NCI-H774 (cell line): Measurements from ENCODE around the gene DENND1B.
"Not testable (repeated sequence)": the region's sequence is repeated elsewhere in the genome, so short reads cannot be mapped to it uniquely, and the experiment has no call there.

Experiments
- DNase-seq: peaks from one replicate; lab custom pipeline; 2025; lab: John Stamatoyannopoulos, UW

The DENND1B gene

DNA sequence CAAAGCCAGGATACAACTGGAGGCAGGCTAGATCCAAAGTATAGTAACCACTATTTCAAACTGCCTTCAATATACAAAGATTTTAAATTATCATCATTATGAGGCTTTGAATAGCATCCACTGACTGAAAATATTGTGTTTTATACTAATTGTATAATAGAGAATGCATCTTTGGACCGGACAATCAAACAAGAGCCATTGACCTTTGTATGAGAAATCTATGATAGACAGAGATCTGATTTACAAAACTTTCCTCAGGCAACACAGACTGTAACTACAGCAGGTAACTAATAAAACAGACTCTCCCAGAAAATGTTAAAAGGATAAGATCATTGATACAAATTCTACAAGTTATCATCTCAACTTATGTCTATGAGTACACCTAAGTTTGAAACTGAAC lies 152.9 kb downstream of the DENND1B start:
- DNase-seq = no peak

DNA sequence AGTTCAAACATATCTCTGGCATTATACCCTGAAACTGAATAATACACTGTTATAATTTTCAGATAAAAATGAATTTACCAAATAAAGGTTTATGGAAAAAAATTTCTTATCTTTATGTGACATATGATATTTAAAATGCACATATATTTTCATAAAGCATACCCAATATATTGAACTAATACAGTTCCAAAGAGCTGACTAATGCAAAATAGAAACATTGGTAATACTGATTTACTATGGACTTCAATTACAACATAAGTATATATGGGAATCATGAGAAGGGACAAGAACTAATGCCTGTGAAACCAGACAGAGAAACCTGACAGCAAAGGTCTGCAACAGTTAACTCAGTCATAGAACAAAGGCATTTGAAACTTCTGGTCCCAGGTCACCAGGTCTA lies 153.5 kb downstream of the DENND1B start:
- DNase-seq = no peak

DNA sequence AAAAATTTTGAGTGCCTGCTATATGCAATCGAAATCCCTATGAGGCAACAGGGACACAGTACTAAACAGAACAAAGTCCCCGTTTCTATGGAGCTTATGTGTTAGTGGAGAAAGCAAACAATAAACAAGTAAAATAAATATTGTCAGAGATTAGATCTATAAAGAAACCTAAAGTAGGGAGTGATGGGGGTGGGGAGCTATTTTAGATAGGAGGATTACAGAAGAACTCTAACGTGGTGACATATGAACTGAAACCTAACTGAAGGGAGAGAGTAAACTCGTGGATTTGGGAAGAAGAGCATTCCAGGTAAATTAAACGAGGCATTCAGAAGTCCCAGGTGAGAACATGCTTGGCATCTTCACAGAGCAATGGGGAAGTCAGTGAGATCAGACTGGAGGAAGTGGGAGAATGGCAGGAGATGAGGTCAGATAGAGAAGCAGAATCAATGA lies 154.5 kb downstream of the DENND1B start:
- peak; percentile 61 for DNase-seq

DNA sequence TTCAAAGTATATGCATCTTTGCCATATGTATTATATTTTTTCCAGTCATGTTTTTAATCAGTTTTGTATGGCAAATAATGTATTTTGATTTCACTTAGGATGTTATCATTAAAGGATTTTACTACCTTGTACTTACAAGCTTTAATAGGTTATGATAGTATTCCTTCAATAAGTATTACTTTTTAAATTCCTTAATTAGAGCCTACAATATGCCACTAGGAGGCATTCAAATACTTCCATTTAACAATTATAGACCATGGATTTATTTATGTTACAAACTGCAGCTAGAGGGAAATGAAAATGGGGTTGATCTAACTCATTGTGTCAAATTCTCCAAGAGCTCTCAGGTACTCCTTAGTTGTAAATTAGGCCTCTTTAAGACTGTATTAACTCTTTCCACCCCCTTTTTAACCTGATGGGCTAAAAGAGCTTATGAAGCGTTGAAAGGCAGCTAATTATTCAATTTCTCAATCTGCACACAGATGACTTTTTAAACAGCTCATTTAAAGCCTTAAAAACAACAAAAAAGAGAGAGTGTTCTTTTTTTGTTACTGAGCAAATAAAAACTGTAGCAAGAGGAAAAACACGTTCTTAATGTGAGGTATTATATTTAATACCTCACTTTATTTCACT lies 156.2 kb downstream of the DENND1B start:
- DNase-seq = peak; percentile 16

DNA sequence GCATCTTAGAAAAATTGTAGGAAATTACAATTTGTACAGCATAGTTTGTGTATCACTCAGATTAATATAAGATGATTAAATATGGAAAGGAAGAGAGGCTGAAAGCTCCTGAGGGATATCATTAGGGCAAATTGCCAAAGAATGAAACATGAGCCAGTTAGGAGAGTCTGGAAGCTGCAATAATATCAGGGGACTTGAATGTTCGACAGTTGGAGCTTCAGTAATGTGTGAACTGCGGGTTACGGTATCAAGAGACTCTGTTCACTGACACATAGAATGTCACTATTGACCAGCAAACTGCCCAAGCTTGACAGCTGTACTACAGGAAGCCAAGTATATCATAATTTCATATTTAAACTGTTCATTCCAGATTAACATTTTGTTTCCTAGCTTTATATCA lies 157.2 kb downstream of the DENND1B start:
- DNase-seq = no peak

DNA sequence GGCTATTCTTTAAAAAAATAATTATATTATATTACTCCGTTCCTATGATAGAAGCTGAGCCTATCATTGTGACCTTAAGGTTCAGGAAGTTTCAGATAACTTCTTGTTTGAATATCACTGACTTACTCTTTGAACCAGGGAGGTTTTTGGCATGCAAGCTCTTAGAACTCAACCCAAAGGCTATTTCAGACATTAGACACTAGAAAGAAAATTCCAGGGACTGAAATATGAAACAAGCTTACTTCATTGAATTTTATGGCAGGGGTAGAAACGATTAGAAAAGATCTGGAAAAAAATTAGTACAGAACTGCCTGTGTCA lies 159.6 kb downstream of the DENND1B start:
- DNase-seq = no peak

DNA sequence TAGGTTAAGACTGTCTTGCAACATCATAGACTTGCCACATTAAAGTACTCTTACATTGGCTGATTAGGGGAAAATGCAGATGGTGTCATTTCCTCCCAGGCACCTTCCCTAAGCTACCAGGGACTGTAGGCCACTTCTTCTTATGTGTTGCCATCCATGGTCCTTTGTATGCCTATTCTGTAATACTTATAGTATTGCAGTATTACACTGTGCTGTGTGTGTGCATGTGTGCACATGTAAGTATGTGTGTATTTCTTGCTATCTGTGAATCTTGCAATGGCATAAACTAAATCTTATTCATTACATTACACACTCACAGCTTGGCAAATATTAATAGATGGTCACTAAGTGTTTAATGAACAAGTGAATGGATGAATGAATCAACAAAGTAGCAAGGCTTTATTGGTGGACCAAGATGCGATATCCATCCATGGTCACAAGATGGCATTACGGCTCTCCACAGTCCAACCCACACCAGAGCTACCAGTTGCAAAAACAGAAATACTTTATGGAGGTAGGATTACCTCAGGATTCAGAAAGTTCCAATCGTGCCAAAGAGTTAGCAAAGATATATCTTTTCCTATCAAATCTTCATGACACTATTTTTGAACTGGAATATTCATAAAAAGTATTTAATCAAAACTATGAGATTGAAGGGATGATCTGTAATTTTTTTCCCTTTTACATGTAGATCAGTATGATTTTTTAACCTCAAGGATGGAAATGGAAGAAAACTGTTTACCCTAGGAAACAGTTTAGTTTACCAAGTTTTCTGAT lies 160.2 kb downstream of the DENND1B start:
- DNase-seq = peak; percentile 14

DNA sequence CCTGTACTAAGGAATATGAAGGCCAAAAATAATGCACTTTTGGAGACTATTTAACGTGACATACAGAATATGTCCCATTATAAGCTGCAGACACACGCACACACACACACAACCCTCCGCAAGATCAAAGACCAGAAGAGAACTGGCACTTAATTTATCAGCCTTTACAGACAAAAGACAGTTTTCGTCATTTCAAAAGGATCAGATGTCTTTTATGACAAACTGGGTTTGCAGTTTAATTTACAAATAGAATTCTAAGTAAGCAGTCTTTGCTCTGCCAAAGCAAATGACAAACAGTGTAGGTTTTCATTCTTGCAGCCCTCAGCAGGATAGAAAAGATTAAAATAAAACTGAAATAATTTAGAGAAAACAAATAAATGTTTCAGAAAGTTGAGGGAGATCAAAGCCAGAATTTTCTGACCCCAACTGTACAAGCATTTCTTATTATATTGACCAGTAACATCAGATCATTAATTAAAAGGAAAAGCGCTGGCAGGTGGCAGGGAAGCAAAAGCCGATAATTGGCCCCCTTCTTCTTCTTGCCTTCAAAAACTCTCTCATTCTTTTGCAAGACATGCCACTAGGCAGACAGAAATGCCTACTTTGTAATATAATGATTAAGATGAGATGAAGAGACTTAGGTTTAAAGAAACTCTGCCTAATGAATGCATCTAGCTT lies 169.0 kb downstream of the DENND1B start:
- DNase-seq = no peak

DNA sequence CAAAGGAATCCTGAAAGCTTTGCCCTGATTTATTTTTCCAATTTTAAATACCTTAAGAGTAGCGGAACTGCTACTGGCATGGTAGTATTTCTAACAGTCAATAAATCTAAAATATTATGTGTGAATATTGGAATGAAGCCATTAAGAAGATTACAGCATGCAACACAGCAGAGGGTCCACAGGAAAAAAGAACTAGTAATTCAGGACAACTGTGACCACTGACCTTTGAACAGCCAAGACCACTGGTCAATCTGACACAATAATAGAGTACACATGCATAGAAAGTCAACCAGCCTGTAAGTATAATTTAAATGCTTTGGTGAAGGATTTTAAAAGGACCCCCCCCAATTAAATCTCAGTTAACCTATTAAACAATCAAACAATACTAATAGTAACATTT lies 171.0 kb downstream of the DENND1B start:
- DNase-seq = no peak

DNA sequence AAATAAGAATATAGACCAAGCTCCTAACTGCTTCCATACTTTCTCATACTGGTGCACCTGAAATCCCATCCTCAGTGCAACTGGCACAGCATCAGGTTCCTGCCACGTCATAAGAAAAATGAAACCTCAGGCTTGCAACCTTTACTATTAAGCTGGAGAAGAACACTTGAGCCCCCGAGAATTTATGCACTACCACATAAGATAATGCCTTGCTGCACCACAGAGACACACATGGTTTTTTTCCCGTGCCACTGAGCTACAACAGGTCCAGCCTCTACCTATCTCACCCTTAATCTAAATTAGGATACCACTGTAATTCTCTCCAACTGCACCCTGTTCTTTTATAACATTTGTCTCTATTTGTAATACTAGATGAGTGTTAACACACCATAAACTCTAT lies 174.5 kb downstream of the DENND1B start:
- DNase-seq = no peak

DNA sequence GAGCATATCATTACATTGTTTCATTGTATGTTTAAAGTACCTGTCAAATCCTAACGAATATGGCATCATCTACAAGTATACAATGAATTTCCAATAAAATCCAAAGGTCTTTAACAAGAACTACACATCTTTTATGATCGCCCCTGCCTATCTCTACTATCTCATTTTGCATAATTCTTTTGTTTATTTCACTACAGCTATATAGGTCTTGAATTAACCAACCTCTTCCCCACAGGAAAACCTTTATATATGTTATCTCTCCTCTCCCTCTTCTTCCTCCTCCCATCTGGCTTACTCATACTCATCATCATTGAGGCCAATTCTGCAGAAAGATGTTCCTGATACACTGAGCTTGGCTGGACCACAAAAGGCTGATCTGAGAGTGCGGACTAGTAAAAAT lies 175.5 kb downstream of the DENND1B start:
- DNase-seq = no peak

DNA sequence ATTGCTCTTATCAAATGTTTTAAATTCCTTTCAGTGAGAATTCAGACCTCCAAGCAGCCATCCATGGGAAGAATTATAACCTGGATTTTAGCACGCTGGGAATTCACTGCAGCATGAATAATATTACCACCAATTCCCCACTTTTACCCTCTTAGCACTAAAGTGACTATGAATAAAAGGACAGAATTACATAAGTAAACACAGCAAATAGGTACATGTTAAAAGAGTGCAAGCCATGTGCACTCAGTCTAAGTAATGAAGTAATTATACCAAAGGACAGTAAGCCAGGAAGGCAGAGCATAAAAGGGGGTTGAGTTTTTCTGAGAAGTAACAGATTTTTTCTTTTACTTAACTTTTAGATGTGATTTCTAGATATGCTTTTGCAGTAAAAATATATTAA lies 176.3 kb downstream of the DENND1B start:
- DNase-seq = peak; percentile 67

DNA sequence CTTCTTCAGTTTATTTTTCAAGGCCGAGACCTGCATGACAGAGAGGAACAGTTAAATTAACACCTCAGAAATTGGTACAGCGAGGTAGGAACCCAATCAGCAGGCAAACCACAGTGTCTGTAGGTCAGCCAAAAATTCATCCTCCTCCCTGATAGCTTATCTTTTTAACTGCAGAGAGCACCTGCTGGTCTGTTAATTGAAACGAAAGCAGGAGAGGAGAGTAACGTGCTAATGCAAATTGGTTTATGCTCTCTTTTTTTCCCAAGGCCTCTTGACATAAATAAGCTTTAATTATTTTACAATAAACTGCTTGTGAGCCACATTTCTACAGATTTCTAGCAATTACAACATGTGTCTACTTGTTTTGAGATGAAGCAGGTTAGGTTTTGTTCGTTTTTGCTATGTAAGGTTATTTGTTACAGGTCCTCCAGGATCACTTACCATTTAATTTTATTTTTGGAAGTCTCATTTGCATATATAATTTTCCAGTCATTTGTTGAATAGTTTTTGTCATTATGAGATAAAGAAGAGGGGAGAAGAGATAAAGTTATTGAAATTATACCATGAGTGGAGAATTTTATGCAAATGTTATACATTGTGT lies 179.9 kb downstream of the DENND1B start:
- DNase-seq = peak; percentile 31

DNA sequence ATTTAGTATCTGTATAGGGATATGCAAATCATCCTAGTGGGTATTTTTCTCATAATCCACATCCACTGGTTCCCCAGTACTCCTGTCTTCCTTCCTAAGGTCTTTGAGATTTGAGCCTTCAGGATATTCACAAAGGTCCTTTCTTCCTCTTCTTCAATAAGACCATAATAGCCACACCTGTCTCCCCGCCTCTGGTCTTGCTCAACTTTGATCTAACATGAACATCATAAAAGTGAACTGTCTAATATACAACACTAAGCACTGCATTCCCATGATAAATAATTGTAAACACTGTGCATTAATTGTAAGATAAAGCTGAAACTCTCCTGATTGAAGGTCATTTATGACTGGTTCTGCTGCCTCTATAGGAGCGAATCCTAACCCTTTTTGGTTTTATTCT lies 184.6 kb downstream of the DENND1B start:
- no peak for DNase-seq

DNA sequence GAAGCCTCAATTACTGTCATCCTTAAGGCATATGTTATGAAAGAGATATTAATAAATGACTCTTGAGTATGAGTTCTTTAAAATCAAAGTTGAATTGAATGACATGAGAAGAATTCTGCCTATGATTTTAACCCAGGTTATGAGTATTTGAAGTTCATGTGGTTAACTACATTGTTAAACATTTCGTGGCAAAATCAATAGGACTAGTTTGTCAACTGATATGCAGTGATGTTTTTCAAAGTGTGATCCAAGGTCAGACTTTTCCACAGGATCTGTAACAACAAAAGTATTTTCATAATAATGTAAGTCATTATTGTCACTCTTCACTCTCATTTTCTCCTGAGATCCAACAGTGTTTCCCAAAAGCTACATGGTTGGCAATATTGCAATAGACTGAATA lies 189.5 kb downstream of the DENND1B start:
- no peak for DNase-seq

DNA sequence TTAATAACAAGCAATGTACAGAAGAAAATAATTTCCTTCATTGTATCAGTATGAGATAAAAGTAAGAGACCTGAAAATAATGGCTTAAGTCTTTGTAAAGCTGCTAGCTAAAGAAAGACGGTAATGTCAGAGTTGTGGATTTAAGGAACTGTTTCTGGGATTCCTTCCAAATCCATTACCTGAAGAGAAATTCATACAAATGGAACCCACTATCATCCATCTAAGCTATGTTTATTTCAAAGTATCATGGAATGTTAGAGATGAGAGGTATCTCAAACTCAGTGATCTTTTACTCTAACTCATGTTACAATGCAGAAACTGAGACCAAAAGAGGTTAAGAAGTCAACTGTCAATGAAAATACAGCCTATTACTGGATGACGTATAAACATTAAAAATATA lies 197.7 kb downstream of the DENND1B start:
- no peak for DNase-seq

DNA sequence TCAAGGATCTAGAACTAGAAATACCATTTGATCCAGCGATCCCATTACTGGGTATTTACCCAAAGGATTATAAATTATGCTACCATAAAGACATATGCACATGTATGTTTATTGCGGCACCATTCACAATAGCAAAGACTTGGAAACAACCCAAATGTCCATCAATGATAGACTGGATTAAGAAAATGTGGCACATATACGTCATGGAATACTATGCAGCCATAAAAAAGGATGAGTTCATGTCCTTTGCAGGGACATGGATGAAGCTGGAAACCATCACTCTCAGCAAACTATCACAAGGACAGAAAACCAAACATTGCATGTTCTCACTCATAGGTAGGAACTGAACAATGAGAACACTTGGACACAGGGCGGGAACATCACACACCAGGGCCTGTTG lies 199.7 kb downstream of the DENND1B start:
- not testable (repeated sequence) for DNase-seq

DNA sequence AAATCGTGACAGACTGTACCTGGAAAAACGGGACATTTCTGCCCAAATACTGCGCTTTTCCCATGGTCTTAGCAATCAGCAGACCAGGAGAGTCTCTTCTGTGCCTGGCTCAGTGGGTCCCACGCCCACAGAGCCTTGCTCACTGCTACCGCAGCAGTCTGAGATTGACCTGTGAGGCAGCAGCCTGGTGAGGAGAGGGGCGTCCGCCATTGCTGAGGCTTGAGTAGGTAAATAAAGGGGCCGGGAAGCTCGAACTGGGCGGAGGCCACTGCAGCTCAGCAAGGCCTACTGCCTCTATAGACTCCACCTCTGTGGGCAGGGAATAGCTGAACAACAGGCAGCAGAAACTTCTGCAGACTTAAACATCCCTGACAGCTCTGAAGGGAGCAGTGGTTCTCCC lies 203.1 kb downstream of the DENND1B start:
- DNase-seq = no peak

DNA sequence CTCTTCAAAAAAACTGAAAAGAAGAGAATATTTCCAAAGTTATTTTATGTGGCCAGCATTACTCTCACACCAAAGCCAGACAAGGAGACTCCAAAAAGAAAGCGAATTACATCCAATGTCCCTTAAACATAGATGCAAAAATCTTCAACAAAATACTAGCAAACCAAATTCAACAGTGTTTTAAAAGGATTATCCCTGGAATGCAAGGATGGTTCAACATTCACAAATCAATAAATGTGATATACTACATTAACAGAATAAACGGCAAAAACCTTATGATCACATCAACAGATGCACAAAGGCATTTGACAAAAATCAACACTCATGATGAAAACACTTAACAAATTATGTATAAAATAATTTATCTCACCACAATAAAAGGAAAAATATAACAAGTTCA lies 207.8 kb downstream of the DENND1B start:
- no peak for DNase-seq

DNA sequence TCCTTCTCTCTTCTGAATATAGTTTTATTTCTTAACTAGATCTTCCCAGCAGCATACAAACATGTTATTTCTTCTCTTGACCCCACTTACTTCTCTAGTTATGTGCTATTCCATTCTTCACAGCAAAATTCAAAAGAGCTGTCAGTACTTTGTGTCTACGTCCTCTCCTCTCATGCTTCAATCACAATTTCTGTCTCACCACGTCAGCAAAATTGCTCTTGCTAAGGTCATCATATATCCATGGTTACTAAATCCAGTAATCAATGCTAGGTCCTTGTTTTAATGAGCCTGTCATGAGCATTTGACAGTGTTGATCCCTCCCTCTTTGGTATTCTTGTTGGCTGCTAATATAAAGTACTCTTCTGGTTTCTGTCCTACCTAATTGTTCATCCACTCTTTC lies 214.2 kb downstream of the DENND1B start:
- no peak for DNase-seq

DNA sequence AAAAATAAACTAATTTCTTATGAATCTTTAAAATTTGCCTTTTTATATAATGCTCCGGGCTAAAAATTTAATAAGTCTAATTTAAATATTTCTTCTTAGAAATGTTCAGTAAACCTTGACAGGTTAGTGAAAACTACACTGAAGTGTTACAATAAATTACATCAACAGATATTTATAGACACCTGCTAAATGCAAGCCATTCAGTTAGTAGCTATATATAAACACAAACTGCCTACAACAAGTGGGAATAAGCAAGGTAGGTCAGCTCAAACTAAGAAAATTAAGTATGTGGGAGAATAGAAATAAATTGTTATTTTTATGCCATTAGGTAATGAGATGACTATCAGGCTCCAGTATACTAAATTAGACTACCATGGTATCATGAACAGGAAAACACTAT lies 215.6 kb downstream of the DENND1B start:
- no peak for DNase-seq

DNA sequence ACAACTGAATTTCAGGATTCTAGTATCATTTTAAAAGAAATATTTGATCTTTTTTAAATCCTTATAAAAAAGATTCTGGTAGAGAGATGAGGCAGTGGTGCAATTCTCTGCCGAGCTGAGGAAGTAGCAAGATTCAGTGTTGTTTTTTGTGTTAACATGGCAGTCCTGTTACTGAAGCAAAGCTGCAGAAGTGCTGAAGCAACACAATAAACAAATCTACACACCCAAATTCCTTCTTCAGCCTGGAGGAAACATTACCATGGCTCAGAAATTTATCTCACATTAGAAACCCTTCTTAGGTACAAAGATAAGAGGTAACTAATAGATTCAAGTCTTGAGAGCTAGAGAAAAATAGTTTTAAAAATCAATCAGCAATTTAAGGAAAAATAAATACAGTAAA lies 216.0 kb downstream of the DENND1B start:
- DNase-seq = no peak

DNA sequence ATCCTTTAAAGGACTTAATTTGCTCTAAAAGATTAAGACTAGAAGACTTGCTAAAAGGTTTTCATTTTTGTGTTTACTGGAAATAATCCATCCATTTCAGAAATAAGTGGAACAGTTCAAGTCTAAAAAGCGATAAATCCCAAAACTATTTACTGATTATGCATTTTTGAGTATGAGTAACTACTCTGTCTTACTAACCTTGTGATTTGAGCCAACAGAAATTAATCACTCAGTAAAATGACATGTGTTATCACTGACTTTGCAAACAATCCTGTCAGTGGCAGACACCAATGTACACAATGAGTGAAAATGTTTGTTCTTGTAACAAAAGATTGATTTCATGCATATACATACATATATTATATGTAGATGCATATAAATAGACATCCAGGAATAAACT lies 218.0 kb downstream of the DENND1B start:
- no peak for DNase-seq
